Caco-2 (cell line): ENCODE measurements around the gene GULP1. TPM values are rescaled to one million over a fixed set of nuclear protein-coding genes. Genes with fewer than 3 reads are reported as not detected.

Experiments
- BruUV-seq: library from RNA; stranded (reverse); fragments of 400-500 nt; replicated peaks from 2 replicates; lab custom pipeline; 2021; lab: Mats Ljungman, UMichigan
- CTCF ChIA-PET: fragments of 300-600 bp; sonication (Branson Sonifier 250); formaldehyde crosslinking; loops from one replicate; lab custom pipeline; 2022; ENCODE audit warnings: antibody characterized with exemption; lab: Charles Lee
- POLR2A ChIA-PET: fragments of 300-600 bp; sonication (Branson Sonifier 250); formaldehyde crosslinking; loops from one replicate; lab custom pipeline; 2022; ENCODE audit warnings: antibody characterized with exemption; lab: Charles Lee
- DNase-seq, 2 experiments: peaks; one replicate each; pipeline versions ENCODE4 v3.0.0 to v3.0.0-alpha.2; 2020 to 2022
- H3K27me3 ChIP-seq: replicated peaks from 2 replicates; pipeline ENCODE4 v1.6.0; 2011; ENCODE audit warnings: low read length; ENCODE audit not compliant: control insufficient read depth, insufficient read depth
- H3K36me3 ChIP-seq: 2 replicates; pipeline ENCODE4 v1.5.1; 2011; ENCODE audit warnings: low read length; ENCODE audit not compliant: control insufficient read depth, insufficient read depth
- H3K4me1 ChIP-seq: fragments of 250-450 bp; sonication (Bioruptor Pico); 2 replicates; pipeline ENCODE4 v1.5.1; 2020; ENCODE audit warnings: mild to moderate bottlenecking
- H3K4me3 ChIP-seq: 2 replicates; pipeline ENCODE4 v1.5.1; 2011; ENCODE audit warnings: low read depth, mild to moderate bottlenecking, control low read depth, low read length
- H3K9me3 ChIP-seq: fragments of 250-450 bp; sonication (Bioruptor Pico); 2 replicates; pipeline ENCODE4 v1.5.1; 2020; ENCODE audit warnings: mild to moderate bottlenecking, moderate library complexity
- H3K27ac Mint-ChIP-seq: one replicate; pipeline ENCODE4 v1.8.0; 2022; ENCODE audit warnings: mixed read lengths; ENCODE audit not compliant: unreplicated experiment
- H3K27me3 Mint-ChIP-seq: one replicate; pipeline ENCODE4 v1.8.0; 2022; ENCODE audit warnings: mixed read lengths; ENCODE audit not compliant: insufficient read depth, unreplicated experiment
- H3K36me3 Mint-ChIP-seq: one replicate; pipeline ENCODE4 v1.8.0; 2022; ENCODE audit warnings: mild to moderate bottlenecking, mixed read lengths; ENCODE audit not compliant: insufficient read depth, unreplicated experiment
- H3K4me1 Mint-ChIP-seq: one replicate; pipeline ENCODE4 v1.8.0; 2022; ENCODE audit warnings: low read depth, mixed read lengths; ENCODE audit not compliant: unreplicated experiment
- H3K4me3 Mint-ChIP-seq: one replicate; pipeline ENCODE4 v1.8.0; 2022; ENCODE audit warnings: mild to moderate bottlenecking, moderate library complexity, mixed read lengths; ENCODE audit not compliant: unreplicated experiment
- H3K9me3 Mint-ChIP-seq: one replicate; pipeline ENCODE4 v1.8.0; 2022; ENCODE audit warnings: mixed read lengths; ENCODE audit not compliant: unreplicated experiment
- CTCF ChIP-seq, 2 experiments: fragments of 200-600 bp in 1 of 2; IDR thresholded peaks; 1 replicate in 1 of 2; 2 replicates in 1 of 2; pipeline versions ENCODE4 v1.5.1 to v1.8.0; 2011 to 2022; ENCODE audit warnings: antibody characterized with exemption in 1 of 2, control low read depth in 1 of 2, inconsistent platforms in 1 of 2, low read depth in 1 of 2, low read length in 1 of 2, mild to moderate bottlenecking in 1 of 2, moderate library complexity in 1 of 2; ENCODE audit not compliant: insufficient read depth in 1 of 2, severe bottlenecking in 1 of 2, unreplicated experiment in 1 of 2
- intact Hi-C: fragments of 100-400 bp; cut with micrococcal nuclease; formaldehyde crosslinking; loops from one replicate; pipeline ENCODE4 v1.10.0; 2022; ENCODE audit not compliant: unreplicated experiment
- total RNA-seq: library from RNA; stranded (reverse); gene quantifications from 2 replicates; pipeline ENCODE4 v1.2.3, GENCODE V29; 2022

Gene GULP1
- total RNA-seq, 1 experiment from 2014 or later: 32.4 TPM

GRCh38 chr2:188440849-188441248 is 149.2 kb downstream of the GULP1 start:
- Mint-ChIP-seq H3K27ac (no peak overlapping the region), H3K4me1 (no peaks in the 10 kb centered on the region), H3K36me3 (no peaks in the 10 kb centered on the region), H3K9me3 (peaks cover 9% of the 10 kb centered on the region), H3K27me3 (no peaks in the 10 kb centered on the region), H3K4me3 (no peak overlapping the region)
- H3K4me3 ChIP-seq: no peak overlapping the region
- no peaks in the 10 kb centered on the region; the same call in 1 of the 2 replicates for H3K4me1 ChIP-seq
- intact Hi-C loops: no loop called here
- no peak for DNase-seq
- H3K36me3 ChIP-seq: no peaks in the 10 kb centered on the region
- POLR2A ChIA-PET: interaction anchor here (0.6 kb wide), 1 partner anchor 196 kb away, joined by 3 read pairs; no protein-coding TSS in a partner anchor
- H3K27me3 ChIP-seq: no peaks in the 10 kb centered on the region
- no peak for TF ChIP-seq CTCF (IDR thresholded peaks at IDR 0.05; ENCODE audit: insufficient read depth in 1 of 2, low read depth in 1 of 2, low read length in 1 of 2, severe bottlenecking in 1 of 2, unreplicated experiment in 1 of 2)
- CTCF ChIA-PET: no interaction called here
- no peaks in the 10 kb centered on the region for H3K9me3 ChIP-seq
- BruUV-seq: no TSS peak

GRCh38 chr2:188441288-188441947 is 149.7 kb downstream of the GULP1 start:
- Mint-ChIP-seq H3K4me3 (no peak overlapping the region), H3K36me3 (no peaks in the 10 kb centered on the region), H3K27ac (no peak overlapping the region), H3K9me3 (peaks cover 9% of the 10 kb centered on the region), H3K27me3 (no peaks in the 10 kb centered on the region), H3K4me1 (no peaks in the 10 kb centered on the region)
- Histone ChIP-seq H3K36me3 (no peaks in the 10 kb centered on the region), H3K4me1 (no peaks in the 10 kb centered on the region; the same call in 1 of the 2 replicates), H3K9me3 (no peaks in the 10 kb centered on the region), H3K4me3 (no peak overlapping the region), H3K27me3 (no peaks in the 10 kb centered on the region)
- no peak for TF ChIP-seq CTCF (IDR thresholded peaks at IDR 0.05; ENCODE audit: insufficient read depth in 1 of 2, low read depth in 1 of 2, low read length in 1 of 2, severe bottlenecking in 1 of 2, unreplicated experiment in 1 of 2)
- ChIA-PET CTCF (no interaction called here), POLR2A (interaction anchor here (0.6 kb wide), 1 partner anchor 197 kb away, joined by 3 read pairs; no protein-coding TSS in a partner anchor)
- BruUV-seq: no TSS peak
- DNase-seq: no peak
- intact Hi-C loops: no loop called here

GRCh38 chr2:188443207-188443606 is 151.5 kb downstream of the GULP1 start:
- Histone ChIP-seq H3K4me3 (no peak overlapping the region), H3K36me3 (no peaks in the 10 kb centered on the region), H3K27me3 (no peaks in the 10 kb centered on the region), H3K4me1 (no peaks in the 10 kb centered on the region; the same call in 1 of the 2 replicates), H3K9me3 (no peaks in the 10 kb centered on the region)
- intact Hi-C loops: no loop called here
- H3K4me1 Mint-ChIP-seq: no peaks in the 10 kb centered on the region
- no TSS peak for BruUV-seq
- CTCF ChIA-PET: no interaction called here
- H3K27me3 Mint-ChIP-seq: no peaks in the 10 kb centered on the region
- no peak for TF ChIP-seq CTCF (IDR thresholded peaks at IDR 0.05; ENCODE audit: insufficient read depth in 1 of 2, low read depth in 1 of 2, low read length in 1 of 2, severe bottlenecking in 1 of 2, unreplicated experiment in 1 of 2)
- no peaks in the 10 kb centered on the region for H3K9me3 Mint-ChIP-seq
- no peak overlapping the region for H3K27ac Mint-ChIP-seq
- POLR2A ChIA-PET: no interaction called here
- no peaks in the 10 kb centered on the region for H3K36me3 Mint-ChIP-seq
- DNase-seq: no peak
- no peak overlapping the region for H3K4me3 Mint-ChIP-seq
